Ovary (tissue), 9 donors: Measurements from ENCODE around the gene CTIF. TPM values are rescaled to one million over a fixed set of nuclear protein-coding genes. Genes with fewer than 3 reads are reported as not detected.

ENCODE experiments used
- DNase-seq, 5 donors: peaks; one replicate each; pipeline ENCODE4 v3.0.0-alpha.2; 2019 to 2020
- H3K27ac ChIP-seq, 2 donors: fragments of 200-600 bp; one replicate each; pipeline versions ENCODE4 v1.5.1 to v1.8.0; 2019 to 2022
- H3K27me3 ChIP-seq: fragments of 200-600 bp; one replicate; pipeline ENCODE4 v1.8.0; 2022
- H3K36me3 ChIP-seq: fragments of 200-600 bp; sonication (generic); one replicate; pipeline ENCODE4 v1.5.1; 2019
- H3K4me1 ChIP-seq: one replicate; pipeline ENCODE4 v1.8.1; 2013; ENCODE audit warnings: mild to moderate bottlenecking, moderate library complexity; ENCODE audit not compliant: insufficient read depth
- H3K4me3 ChIP-seq: fragments of 200-600 bp; sonication (generic); one replicate; pipeline ENCODE4 v1.5.1; 2017
- H3K9me3 ChIP-seq, 2 donors: fragments of 200-600 bp in 1 of 2; sonication (generic) in 1 of 2; one replicate each; pipeline versions ENCODE4 v1.5.1 to v1.8.1; 2013 to 2019; ENCODE audit warnings: mild to moderate bottlenecking in 1 of 2, moderate library complexity in 1 of 2
- EP300 ChIP-seq: sonication (generic); formaldehyde crosslinking; IDR thresholded peaks from one replicate; pipeline ENCODE4 v1.6.1; 2017; ENCODE audit warnings: antibody characterized with exemption
- POLR2A ChIP-seq: fragments of 450-650 bp; IDR thresholded peaks from one replicate; pipeline ENCODE4 v1.6.1; 2017; ENCODE audit warnings: antibody characterized with exemption, mild to moderate bottlenecking, moderate library complexity
- whole genome bisulfite sequencing, 3 donors: extraction: QIAGEN DNeasy Blood & Tissue Kit in 1 of 3; methylation state at CpG; one replicate each; pipeline versions ENCODE4 v1.1.5 to v1.1.7; 2013 to 2017; 5-methylcytosine and 5-hydroxymethylcytosine counted together
- intact Hi-C, 4 donors: fragments of 100-400 bp; cut with DNase I; formaldehyde crosslinking; loops; one replicate each; pipeline versions ENCODE4 v1.11.0 to v1.15.1; 2022 to 2023
- polyA plus RNA-seq, 2 donors: library from polyadenylated mRNA; stranded (reverse); fragments of 200-250 nt in 1 of 2; fragments of 350-450 nt in 1 of 2; fragmentation: Illumina TruSeq in 1 of 2; extraction: RNeasy Lipid Tissue Mini Kit (QIAGEN cat#74804) in 1 of 2; gene quantifications; one replicate each; pipeline ENCODE4 v1.2.3, GENCODE V29; 2013 to 2014
- total RNA-seq, 7 donors: library from RNA; depleted of rRNA in 2 of 7; stranded (reverse); fragments of >200 nt in 2 of 7; fragmentation: NEBNext Ultra II Directional in 3 of 7; extraction: Animal tissue kit (Norgen Biotek cat#: 25700) in 3 of 7; gene quantifications; one replicate each; pipeline versions ENCODE4 v1.1.0 to v1.2.4, GENCODE V29; 2016 to 2023
- TF ChIP-seq, protein P1 (sequence below), 3 donors: fragments of 450-650 bp in 2 of 3; fragments of 200-600 bp in 1 of 3; IDR thresholded peaks; one replicate each; pipeline versions ENCODE4 v1.5.1 to v1.8.0; 2016 to 2022; ENCODE audit warnings: antibody characterized with exemption in 3 of 3, mild to moderate bottlenecking in 1 of 3
- donor health status: DM: no; HTN: no; CAD: no; lungs with moderate emphysema.
- donor health status: DM: no; HTN: no; CAD: no.
- donor health status: Bipolar disorder and iron deficiency.
- donor health status: DM: yes; HTN: yes; CAD: no.
- donor health status: DM: no; HTN: no; CAD: no.
- donor health status: DM: yes; HTN: yes; CAD: no.

The CTIF gene
- total and polyA plus RNA-seq, 9 donors = 18.5 to 94.1 (median 75.2) TPM

DNA sequence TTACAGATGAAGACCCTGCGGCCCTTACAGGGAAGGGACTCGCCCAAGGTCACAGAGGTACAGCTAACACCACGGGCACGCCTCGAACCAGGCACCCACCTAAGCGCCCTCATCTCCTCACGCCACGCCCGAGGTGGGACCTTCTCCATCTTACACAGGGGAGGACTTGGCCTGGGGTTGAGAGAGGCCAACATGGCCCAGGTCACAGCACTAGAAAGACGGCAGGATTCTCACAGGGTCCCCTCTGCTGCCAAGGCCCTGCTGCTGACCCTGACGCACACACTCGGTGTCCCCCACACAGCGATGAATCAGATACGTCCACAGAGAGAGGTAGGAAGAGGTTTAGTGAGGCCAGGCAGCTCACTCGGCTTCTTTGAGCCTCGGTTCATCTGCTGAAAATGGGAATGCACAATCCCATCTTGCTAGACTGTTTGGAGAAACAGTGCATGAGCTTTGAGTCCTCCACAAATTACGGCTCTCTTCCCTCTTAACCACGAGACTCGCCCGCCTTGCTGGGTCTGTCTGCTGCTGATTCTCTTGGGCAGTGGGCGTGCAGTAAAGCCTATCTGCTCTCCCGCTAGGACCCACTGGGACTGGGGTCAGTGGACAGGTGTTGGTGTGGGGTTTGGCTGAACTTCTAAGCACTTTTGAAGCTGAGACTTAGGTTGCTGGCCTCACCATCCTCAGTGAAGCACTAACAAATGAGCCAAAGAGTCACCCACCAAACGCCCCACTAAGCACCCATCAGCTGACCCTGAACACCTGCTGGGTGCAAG, 332.7 kb downstream of the CTIF start:
- WGBS, 3 donors = 93 to 97% (median 94%) methylated on average over 21 to 23 of the region's 23 CpGs
- DNase-seq = no peak
- Histone ChIP-seq H3K27me3 (no peaks in the 10 kb centered on the region), H3K4me1 (peaks cover 2% of the 10 kb centered on the region), H3K4me3 (no peak overlapping the region), H3K9me3 (no peaks in the 10 kb centered on the region), H3K36me3 (no peaks in the 10 kb centered on the region), H3K27ac (no peak overlapping the region)
- TF ChIP-seq POLR2A (no peak), EP300 (no peak)
- TF ChIP-seq, protein P1, sequence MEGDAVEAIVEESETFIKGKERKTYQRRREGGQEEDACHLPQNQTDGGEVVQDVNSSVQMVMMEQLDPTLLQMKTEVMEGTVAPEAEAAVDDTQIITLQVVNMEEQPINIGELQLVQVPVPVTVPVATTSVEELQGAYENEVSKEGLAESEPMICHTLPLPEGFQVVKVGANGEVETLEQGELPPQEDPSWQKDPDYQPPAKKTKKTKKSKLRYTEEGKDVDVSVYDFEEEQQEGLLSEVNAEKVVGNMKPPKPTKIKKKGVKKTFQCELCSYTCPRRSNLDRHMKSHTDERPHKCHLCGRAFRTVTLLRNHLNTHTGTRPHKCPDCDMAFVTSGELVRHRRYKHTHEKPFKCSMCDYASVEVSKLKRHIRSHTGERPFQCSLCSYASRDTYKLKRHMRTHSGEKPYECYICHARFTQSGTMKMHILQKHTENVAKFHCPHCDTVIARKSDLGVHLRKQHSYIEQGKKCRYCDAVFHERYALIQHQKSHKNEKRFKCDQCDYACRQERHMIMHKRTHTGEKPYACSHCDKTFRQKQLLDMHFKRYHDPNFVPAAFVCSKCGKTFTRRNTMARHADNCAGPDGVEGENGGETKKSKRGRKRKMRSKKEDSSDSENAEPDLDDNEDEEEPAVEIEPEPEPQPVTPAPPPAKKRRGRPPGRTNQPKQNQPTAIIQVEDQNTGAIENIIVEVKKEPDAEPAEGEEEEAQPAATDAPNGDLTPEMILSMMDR (IDR thresholded peaks at IDR 0.05) = no peak
- intact Hi-C loops = no loop called here

DNA sequence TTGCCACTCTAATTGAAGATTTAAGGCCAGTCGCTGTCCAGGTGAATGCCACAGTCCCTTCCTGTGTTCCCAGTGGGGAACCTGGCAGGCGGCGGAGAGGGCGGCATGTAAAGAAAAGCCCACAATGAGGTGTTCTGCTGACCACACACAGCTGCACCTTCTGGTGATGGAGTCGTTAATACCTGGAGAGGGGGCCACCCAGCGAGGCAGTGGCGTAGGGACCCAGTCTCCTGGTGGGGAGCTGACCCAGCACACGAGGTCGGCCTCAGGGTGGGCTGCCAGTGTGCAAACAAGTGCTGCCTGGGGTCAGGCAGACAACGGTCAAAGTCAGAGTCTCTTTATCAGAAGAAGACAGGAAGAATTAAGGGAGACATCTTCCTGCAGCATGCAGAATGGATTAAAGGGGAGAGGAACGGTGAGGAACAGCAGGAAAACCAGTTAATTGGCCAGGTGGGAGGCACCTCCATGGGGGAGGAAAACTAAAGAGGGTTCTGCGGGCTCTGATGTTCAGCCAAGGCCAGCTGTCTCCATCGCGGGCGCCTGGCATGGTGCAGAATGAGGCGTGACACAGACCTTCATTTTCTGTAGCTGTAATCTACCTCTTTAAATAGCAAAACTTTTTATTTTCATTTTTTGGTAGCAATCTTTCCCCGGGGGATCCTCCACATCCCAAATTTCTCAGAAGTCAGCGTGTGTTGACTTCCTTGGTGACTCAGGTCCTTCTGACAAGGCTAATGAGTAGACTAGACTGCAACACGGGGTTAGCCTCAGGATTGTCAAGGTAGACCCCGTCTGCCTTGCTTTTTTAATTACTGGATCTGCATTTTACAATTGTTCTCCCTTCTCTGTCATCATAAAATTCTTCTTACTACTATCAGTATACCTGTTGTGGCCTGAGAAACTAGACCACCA, 333.7 kb downstream of the CTIF start:
- Histone ChIP-seq H3K27me3 (no peaks in the 10 kb centered on the region), H3K36me3 (no peaks in the 10 kb centered on the region), H3K4me1 (no peaks in the 10 kb centered on the region), H3K9me3 (no peaks in the 10 kb centered on the region), H3K4me3 (no peak overlapping the region), H3K27ac (no peak overlapping the region)
- TF ChIP-seq POLR2A (no peak), EP300 (no peak)
- TF ChIP-seq, protein P1 (IDR thresholded peaks at IDR 0.05) = no peak
- intact Hi-C loops = no loop called here
- DNase-seq = no peak
- 51 to 65% (median 51%) methylated on average over 20 of the region's 20 CpGs for WGBS, 3 donors

DNA sequence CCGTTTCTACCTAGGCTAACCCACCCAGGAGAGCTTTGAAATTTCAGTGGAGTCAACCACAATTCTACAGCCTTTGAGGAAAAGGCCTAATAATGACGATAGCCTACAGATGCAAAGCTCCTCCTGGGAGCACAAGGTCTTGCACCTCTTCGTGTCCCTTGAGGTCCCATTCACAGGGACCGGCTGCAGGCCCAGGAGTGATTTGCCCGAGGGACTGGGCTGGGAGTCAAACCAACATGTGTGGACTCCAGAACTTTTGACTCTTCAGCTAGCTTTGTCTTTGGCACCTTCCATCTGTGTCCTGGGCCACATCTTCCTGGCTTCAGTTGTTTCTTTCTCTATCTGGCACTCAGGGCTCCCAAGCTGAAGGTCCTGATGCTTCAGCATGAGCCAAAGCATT, 335.4 kb downstream of the CTIF start:
- 84 to 90% (median 86%) methylated on average over 5 of the region's 5 CpGs for WGBS, 3 donors
- TF ChIP-seq POLR2A (no peak), EP300 (no peak)
- TF ChIP-seq, protein P1 (IDR thresholded peaks at IDR 0.05) = no peak
- Histone ChIP-seq H3K27ac (no peak overlapping the region), H3K36me3 (no peaks in the 10 kb centered on the region), H3K27me3 (no peaks in the 10 kb centered on the region), H3K4me3 (no peak overlapping the region), H3K4me1 (no peaks in the 10 kb centered on the region), H3K9me3 (no peaks in the 10 kb centered on the region)
- intact Hi-C loops = no loop called here
- DNase-seq = no peak

GRCh38 chr18:48874701-48875162, 335.9 kb downstream of the CTIF start:
- Histone ChIP-seq H3K36me3 (no peaks in the 10 kb centered on the region), H3K4me3 (no peak overlapping the region), H3K27me3 (no peaks in the 10 kb centered on the region), H3K9me3 (no peaks in the 10 kb centered on the region), H3K27ac (no peak overlapping the region), H3K4me1 (no peaks in the 10 kb centered on the region)
- intact Hi-C loops = no loop called here
- TF ChIP-seq POLR2A (no peak), EP300 (no peak)
- TF ChIP-seq, protein P1 (IDR thresholded peaks at IDR 0.05) = no peak
- DNase-seq = no peak
- WGBS, 3 donors = 85 to 89% (median 86%) methylated on average over 15 of the region's 15 CpGs
